Measurements from ENCODE around the gene CSRNP3. TPM values are rescaled to one million over a fixed set of nuclear protein-coding genes. Genes with fewer than 3 reads are reported as not detected.

Gene CSRNP3
- total RNA-seq, 1 experiment from 2014 or later: not detected

DNA sequence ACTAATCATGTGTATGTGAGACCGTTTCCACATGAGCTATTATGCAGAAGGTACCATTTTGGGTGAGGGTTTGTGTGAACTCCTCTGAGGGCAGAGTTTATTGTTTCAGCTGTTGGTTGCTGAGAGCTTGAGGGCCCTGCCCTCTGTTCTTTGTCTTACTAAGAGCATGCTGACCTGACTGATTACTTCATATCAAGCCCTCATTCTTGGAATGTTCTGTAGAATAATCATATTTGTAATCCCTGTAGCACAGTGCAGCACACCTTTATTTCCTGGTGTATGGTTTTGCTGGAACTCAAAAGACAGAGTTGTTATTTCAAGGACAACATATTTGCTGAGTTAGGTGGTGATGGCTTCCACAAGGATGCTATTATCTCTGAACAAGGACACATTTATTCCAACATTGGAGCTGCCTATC lies 206.1 kb downstream of the CSRNP3 start:
- H3K4me1 ChIP-seq (ENCODE audit: control insufficient read depth, insufficient read depth, low read length): no peaks in the 10 kb centered on the region
- ATAC-seq (no peak), DNase-seq (ENCODE audit: low read depth, low spot score) (no peak)
- H3K4me3 ChIP-seq (ENCODE audit: low read depth in 2 of 2, low read length in 2 of 2): no peak overlapping the region
- H3K27ac ChIP-seq (ENCODE audit: low read length): no peak overlapping the region
- H3K36me3 ChIP-seq (ENCODE audit: control insufficient read depth, insufficient read depth, low read length): no peaks in the 10 kb centered on the region
- intact Hi-C loops (cut with micrococcal nuclease; ENCODE audit: unreplicated experiment): no loop called here
- no TSS peak for BruUV-seq (replicated peaks)
- CTCF ChIA-PET: no interaction called here
- H3K27me3 ChIP-seq (ENCODE audit: control insufficient read depth, insufficient read depth, low read length): no peaks in the 10 kb centered on the region
- in situ Hi-C loops (cut with HindIII; ENCODE audit: low pct_unique_long_range_greater_than_20kb, low sequenced_read_pairs): no loop called here
- no peak for TF ChIP-seq POLR2AphosphoS5 (IDR thresholded peaks at IDR 0.05; ENCODE audit: low read depth, low read length)
- TF ChIP-seq, protein P1, sequence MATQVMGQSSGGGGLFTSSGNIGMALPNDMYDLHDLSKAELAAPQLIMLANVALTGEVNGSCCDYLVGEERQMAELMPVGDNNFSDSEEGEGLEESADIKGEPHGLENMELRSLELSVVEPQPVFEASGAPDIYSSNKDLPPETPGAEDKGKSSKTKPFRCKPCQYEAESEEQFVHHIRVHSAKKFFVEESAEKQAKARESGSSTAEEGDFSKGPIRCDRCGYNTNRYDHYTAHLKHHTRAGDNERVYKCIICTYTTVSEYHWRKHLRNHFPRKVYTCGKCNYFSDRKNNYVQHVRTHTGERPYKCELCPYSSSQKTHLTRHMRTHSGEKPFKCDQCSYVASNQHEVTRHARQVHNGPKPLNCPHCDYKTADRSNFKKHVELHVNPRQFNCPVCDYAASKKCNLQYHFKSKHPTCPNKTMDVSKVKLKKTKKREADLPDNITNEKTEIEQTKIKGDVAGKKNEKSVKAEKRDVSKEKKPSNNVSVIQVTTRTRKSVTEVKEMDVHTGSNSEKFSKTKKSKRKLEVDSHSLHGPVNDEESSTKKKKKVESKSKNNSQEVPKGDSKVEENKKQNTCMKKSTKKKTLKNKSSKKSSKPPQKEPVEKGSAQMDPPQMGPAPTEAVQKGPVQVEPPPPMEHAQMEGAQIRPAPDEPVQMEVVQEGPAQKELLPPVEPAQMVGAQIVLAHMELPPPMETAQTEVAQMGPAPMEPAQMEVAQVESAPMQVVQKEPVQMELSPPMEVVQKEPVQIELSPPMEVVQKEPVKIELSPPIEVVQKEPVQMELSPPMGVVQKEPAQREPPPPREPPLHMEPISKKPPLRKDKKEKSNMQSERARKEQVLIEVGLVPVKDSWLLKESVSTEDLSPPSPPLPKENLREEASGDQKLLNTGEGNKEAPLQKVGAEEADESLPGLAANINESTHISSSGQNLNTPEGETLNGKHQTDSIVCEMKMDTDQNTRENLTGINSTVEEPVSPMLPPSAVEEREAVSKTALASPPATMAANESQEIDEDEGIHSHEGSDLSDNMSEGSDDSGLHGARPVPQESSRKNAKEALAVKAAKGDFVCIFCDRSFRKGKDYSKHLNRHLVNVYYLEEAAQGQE (IDR thresholded peaks at IDR 0.05; ENCODE audit: insufficient read depth in 1 of 2, low read depth in 2 of 2, low read length in 1 of 2): no peak
- no peak for TF ChIP-seq TCF7L2 (IDR thresholded peaks at IDR 0.05; ENCODE audit: low read depth, low read length)
- TF ChIP-seq SIN3A (IDR thresholded peaks at IDR 0.05; ENCODE audit: borderline replicate concordance, insufficient read depth, low read depth, low read length): no peak
- TF ChIP-seq, protein P2, sequence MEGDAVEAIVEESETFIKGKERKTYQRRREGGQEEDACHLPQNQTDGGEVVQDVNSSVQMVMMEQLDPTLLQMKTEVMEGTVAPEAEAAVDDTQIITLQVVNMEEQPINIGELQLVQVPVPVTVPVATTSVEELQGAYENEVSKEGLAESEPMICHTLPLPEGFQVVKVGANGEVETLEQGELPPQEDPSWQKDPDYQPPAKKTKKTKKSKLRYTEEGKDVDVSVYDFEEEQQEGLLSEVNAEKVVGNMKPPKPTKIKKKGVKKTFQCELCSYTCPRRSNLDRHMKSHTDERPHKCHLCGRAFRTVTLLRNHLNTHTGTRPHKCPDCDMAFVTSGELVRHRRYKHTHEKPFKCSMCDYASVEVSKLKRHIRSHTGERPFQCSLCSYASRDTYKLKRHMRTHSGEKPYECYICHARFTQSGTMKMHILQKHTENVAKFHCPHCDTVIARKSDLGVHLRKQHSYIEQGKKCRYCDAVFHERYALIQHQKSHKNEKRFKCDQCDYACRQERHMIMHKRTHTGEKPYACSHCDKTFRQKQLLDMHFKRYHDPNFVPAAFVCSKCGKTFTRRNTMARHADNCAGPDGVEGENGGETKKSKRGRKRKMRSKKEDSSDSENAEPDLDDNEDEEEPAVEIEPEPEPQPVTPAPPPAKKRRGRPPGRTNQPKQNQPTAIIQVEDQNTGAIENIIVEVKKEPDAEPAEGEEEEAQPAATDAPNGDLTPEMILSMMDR (IDR thresholded peaks at IDR 0.05): no peak
- POLR2A ChIA-PET: no interaction called here
- no peaks in the 10 kb centered on the region for H3K9me3 ChIP-seq (ENCODE audit: control insufficient read depth, insufficient read depth, low read depth, low read length)

DNA sequence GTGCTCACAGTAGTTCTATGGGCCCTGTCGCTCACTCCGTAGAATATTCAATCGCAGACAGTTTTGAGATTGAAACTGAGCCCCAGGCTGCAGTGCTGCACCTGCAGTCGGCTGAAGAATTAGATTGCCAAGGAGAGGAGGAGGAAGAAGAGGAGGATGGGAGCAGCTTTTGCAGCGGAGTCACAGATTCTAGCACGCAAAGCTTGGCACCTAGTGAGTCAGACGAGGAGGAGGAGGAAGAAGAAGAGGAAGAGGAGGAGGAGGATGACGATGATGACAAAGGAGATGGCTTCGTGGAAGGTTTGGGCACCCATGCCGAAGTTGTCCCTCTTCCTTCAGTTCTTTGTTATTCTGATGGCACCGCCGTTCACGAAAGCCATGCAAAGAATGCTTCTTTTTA lies 209.4 kb downstream of the CSRNP3 start:
- ATAC-seq: no peak
- Histone ChIP-seq H3K4me3 (ENCODE audit: low read depth in 2 of 2, low read length in 2 of 2) (no peak overlapping the region), H3K4me1 (ENCODE audit: control insufficient read depth, insufficient read depth, low read length) (no peaks in the 10 kb centered on the region), H3K9me3 (ENCODE audit: control insufficient read depth, insufficient read depth, low read depth, low read length) (no peaks in the 10 kb centered on the region), H3K27me3 (ENCODE audit: control insufficient read depth, insufficient read depth, low read length) (no peaks in the 10 kb centered on the region), H3K27ac (ENCODE audit: low read length) (no peak overlapping the region), H3K36me3 (ENCODE audit: control insufficient read depth, insufficient read depth, low read length) (no peaks in the 10 kb centered on the region)
- CTCF ChIA-PET: no interaction called here
- in situ Hi-C loops (cut with HindIII; ENCODE audit: low pct_unique_long_range_greater_than_20kb, low sequenced_read_pairs) (no loop called here), intact Hi-C loops (cut with micrococcal nuclease; ENCODE audit: unreplicated experiment) (no loop called here)
- no peak for DNase-seq (ENCODE audit: low read depth, low spot score)
- TF ChIP-seq TCF7L2 (IDR thresholded peaks at IDR 0.05; ENCODE audit: low read depth, low read length) (no peak), SIN3A (IDR thresholded peaks at IDR 0.05; ENCODE audit: borderline replicate concordance, insufficient read depth, low read depth, low read length) (no peak), POLR2AphosphoS5 (IDR thresholded peaks at IDR 0.05; ENCODE audit: low read depth, low read length) (no peak)
- TF ChIP-seq, protein P1 (IDR thresholded peaks at IDR 0.05; ENCODE audit: insufficient read depth in 1 of 2, low read depth in 2 of 2, low read length in 1 of 2): no peak
- TF ChIP-seq, protein P2 (IDR thresholded peaks at IDR 0.05): no peak
- no TSS peak for BruUV-seq (replicated peaks)
- POLR2A ChIA-PET: no interaction called here

Data from Panc1 (cell line).